ENCODE data around the gene EBF3.

DNA sequence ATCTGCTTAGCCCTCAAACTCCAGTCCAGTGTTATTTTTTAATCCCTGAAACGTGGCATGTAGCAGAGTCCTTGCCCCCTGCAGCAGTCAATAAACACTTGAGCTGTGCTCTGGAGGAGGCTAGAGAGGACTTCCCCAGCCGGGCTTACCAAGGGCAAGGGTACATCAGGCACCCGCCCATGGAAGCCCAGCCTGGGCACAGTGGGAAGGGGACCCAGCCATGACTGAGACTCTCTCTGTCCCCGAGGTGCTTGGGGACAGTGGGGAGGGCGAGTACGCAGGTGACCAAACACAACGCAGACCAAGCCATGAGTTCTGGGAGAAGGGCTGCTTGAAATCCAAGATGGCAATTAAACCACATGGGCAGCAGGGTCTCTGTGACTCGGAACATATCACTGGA lies 45.2 kb downstream of the EBF3 start:
- TF ChIP-seq POLR2AphosphoS5 (IDR thresholded peaks at IDR 0.05; ENCODE audit: borderline replicate concordance, low read depth, low read length), result no peak
- TF ChIP-seq EZH2 (IDR thresholded peaks at IDR 0.05), result no peak
- TF ChIP-seq FOXP2 (optimal IDR thresholded peaks at IDR 0.05; ENCODE audit: control extremely low read depth, extremely low read length, insufficient read depth), result no peak
